DOHH2 (cell line): ENCODE results near the gene ZNF772.
"Not testable (repeated sequence)": the region's sequence is repeated elsewhere in the genome, so short reads cannot be mapped to it uniquely, and the experiment has no call there.

Experiments used
- H3F3A ChIP-seq: fragments of 200-600 bp; sonication (generic), shearing (Covaris generic); 2 replicates; pipeline ENCODE4 v1.6.0; 2016; ENCODE audit warnings: antibody characterized with exemption, mild to moderate bottlenecking; ENCODE audit not compliant: control insufficient read depth, insufficient read depth
- H3K27ac ChIP-seq: fragments of 200-600 bp; sonication (generic); 2 replicates; pipeline ENCODE4 v1.5.1; 2014; ENCODE audit warnings: low read depth, mild to moderate bottlenecking, low read length, moderate library complexity
- H3K27me3 ChIP-seq: fragments of 200-600 bp; sonication (generic); 2 replicates; pipeline ENCODE4 v1.6.1; 2014; ENCODE audit warnings: mild to moderate bottlenecking, low read length, mixed read lengths; ENCODE audit not compliant: control insufficient read depth
- H3K36me3 ChIP-seq: fragments of 200-600 bp; sonication (generic); 2 replicates; pipeline ENCODE4 v1.6.1; 2014; ENCODE audit warnings: mild to moderate bottlenecking, low read length, moderate library complexity, mixed read lengths; ENCODE audit not compliant: control insufficient read depth
- H3K4me1 ChIP-seq: fragments of 200-600 bp; sonication (generic); 2 replicates; pipeline ENCODE4 v1.6.1; 2014; ENCODE audit warnings: mild to moderate bottlenecking, low read length, mixed read lengths; ENCODE audit not compliant: control insufficient read depth
- H3K4me2 ChIP-seq: fragments of 200-600 bp; sonication (generic); 2 replicates; pipeline ENCODE4 v1.6.0; 2014; ENCODE audit warnings: mild to moderate bottlenecking, low read length, moderate library complexity
- H3K4me3 ChIP-seq: fragments of 200-600 bp; sonication (generic); 2 replicates; pipeline ENCODE4 v1.5.1; 2014; ENCODE audit warnings: mild to moderate bottlenecking, low read length, mixed read lengths
- H3K79me2 ChIP-seq: fragments of 200-600 bp; sonication (generic); 2 replicates; pipeline ENCODE4 v1.6.1; 2014; ENCODE audit warnings: mild to moderate bottlenecking, low read length, mixed read lengths; ENCODE audit not compliant: control insufficient read depth
- H3K9me2 ChIP-seq: fragments of 200-600 bp; sonication (generic); replicated peaks from 2 replicates; pipeline ENCODE4 v1.6.1; 2014; ENCODE audit warnings: mild to moderate bottlenecking, low read length, mixed read lengths; ENCODE audit not compliant: control insufficient read depth
- H3K9me3 ChIP-seq: fragments of 200-600 bp; sonication (generic); 2 replicates; pipeline ENCODE4 v1.6.1; 2014; ENCODE audit warnings: antibody characterized with exemption, low read length, mixed read lengths; ENCODE audit not compliant: control insufficient read depth, insufficient read depth
- H4K20me1 ChIP-seq: fragments of 200-600 bp; sonication (generic); 2 replicates; pipeline ENCODE4 v1.6.0; 2014; ENCODE audit warnings: low read depth, mild to moderate bottlenecking, antibody characterized with exemption, low read length, moderate library complexity; ENCODE audit not compliant: control insufficient read depth, insufficient read depth
- CTCF ChIP-seq: fragments of 200-600 bp; sonication (generic); IDR thresholded peaks from one replicate; pipeline ENCODE4 v1.5.1; 2014; ENCODE audit warnings: antibody characterized with exemption, mild to moderate bottlenecking, low read depth, low read length; ENCODE audit not compliant: poor library complexity, severe bottlenecking
- EZH2phosphoT487 ChIP-seq: fragments of 200-600 bp; sonication (generic); IDR thresholded peaks from 2 replicates; pipeline ENCODE4 v1.6.1; 2017; ENCODE audit warnings: borderline replicate concordance, mild to moderate bottlenecking, antibody characterized with exemption, low read length, moderate library complexity, mixed read lengths

Gene ZNF772

DNA sequence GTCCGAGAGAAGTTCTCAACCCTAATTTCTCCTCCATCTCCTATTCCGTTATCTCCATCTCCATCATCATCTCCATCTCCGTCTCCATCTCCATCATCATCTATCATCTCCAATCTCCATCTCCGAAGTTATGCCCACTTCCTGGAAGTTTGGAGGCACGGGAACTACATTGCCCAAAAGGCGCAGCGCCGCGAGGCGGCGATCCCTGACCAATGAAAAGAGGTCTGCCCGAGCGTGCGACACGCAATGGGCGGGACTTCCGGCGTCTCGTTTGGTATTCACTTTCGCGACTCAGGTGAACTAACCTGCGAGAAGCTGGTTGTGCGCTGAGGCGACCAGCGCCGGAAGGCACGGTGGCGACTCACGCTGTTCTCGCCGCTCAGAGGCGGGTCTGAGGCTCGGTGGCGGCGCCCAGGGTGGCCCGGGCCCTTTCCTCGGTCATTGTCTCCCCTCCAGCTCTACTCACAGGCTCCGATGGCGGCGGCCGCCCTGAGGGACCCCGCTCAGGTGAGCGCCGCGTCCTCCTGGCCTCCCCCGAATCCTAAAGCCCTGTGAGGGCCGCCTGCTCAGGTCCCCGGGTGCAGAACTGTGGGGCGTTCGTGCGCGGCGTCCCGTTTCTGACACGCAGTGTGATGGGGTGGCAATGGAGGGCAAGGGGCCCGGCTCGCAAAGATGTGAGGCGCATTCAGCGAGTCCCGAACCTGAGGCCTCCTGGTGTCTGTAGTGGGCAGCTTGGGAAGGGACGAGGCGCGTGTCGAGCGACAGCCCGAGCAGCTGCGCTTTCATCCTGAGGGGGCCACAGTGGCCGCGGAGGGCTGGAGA is 10.3 kb upstream of the ZNF772 start, which contains the start of gene ZNF419:
ZNF419 (plus strand) TSS at position 274 of the 822 bp plus-strand sequence; CDS start at position 475, 201 bp downstream.
- Histone ChIP-seq H3K4me2 (peak within 1 kb of the TSS; percentile 64), H3K4me3 (peak within 1 kb of the TSS; percentile 73), H3K9me3 (peaks cover 43% of the 10 kb centered on the region)
- not testable (repeated sequence) for H3F3A ChIP-seq, H3K27me3 ChIP-seq, H3K27ac ChIP-seq, H3K36me3 ChIP-seq, H3K4me1 ChIP-seq, H3K79me2 ChIP-seq, H3K9me2 ChIP-seq, H4K20me1 ChIP-seq

- H3F3A ChIP-seq: no peaks in the 10 kb centered on the region
- H3K36me3 ChIP-seq: peaks cover 5% of the 10 kb centered on the region
- peaks cover 67% of the 10 kb centered on the region for H3K9me3 ChIP-seq
- no peaks in the 10 kb centered on the region for H3K79me2 ChIP-seq
- H3K4me2 ChIP-seq: no peak overlapping the region
- H3K9me2 ChIP-seq: no peaks in the 10 kb centered on the region
- no peaks in the 10 kb centered on the region for H4K20me1 ChIP-seq
- H3K4me3 ChIP-seq: no peak overlapping the region
- TF ChIP-seq CTCF (no peak), EZH2phosphoT487 (no peak)
- H3K27ac ChIP-seq: no peak overlapping the region
- 0 out of 2 replicates have a peak, but pooled peaks cover 3% of the 10 kb centered on the region for H3K4me1 ChIP-seq
- no peaks in the 10 kb centered on the region for H3K27me3 ChIP-seq
These were observed 3.7 kb downstream of the ZNF772 start for GRCh38 chr19:57473646-57474045.

GRCh38 chr19:57466489-57466888 is 10.9 kb downstream of the ZNF772 start:
- no peaks in the 10 kb centered on the region for H3K9me2 ChIP-seq
- H3K36me3 ChIP-seq: no peaks in the 10 kb centered on the region
- no peak overlapping the region for H3K4me2 ChIP-seq
- H3F3A ChIP-seq: no peaks in the 10 kb centered on the region
- no peak overlapping the region for H3K4me3 ChIP-seq
- TF ChIP-seq CTCF (no peak), EZH2phosphoT487 (no peak)
- peaks cover 10% of the 10 kb centered on the region for H3K9me3 ChIP-seq
- no peaks in the 10 kb centered on the region for H3K27me3 ChIP-seq
- no peaks in the 10 kb centered on the region for H3K79me2 ChIP-seq
- no peaks in the 10 kb centered on the region for H4K20me1 ChIP-seq
- H3K4me1 ChIP-seq: no peaks in the 10 kb centered on the region
- H3K27ac ChIP-seq: no peak overlapping the region

GRCh38 chr19:57465680-57466381 is 11.5 kb downstream of the ZNF772 start:
- H3K9me2 ChIP-seq: no peaks in the 10 kb centered on the region
- no peak overlapping the region for H3K4me3 ChIP-seq
- H3K9me3 ChIP-seq: peaks cover 5% of the 10 kb centered on the region; the same call in 1 of the 2 replicates

More at GRCh38 chr19:57465680-57466381, 11.5 kb downstream of the ZNF772 start:
- Histone ChIP-seq H3F3A (no peaks in the 10 kb centered on the region), H3K27ac (no peak overlapping the region), H3K4me1 (no peaks in the 10 kb centered on the region), H3K36me3 (no peaks in the 10 kb centered on the region), H3K27me3 (no peaks in the 10 kb centered on the region), H4K20me1 (no peaks in the 10 kb centered on the region), H3K79me2 (no peaks in the 10 kb centered on the region), H3K4me2 (no peak overlapping the region)
- TF ChIP-seq EZH2phosphoT487: no peak
- peak; percentile 73 for TF ChIP-seq CTCF
